HK-2 (cell line): Measurements from ENCODE around the gene NHS.

Experiments
- DNase-seq: peaks from one replicate; pipeline ENCODE4 v3.0.0-alpha.2; 2018; ENCODE audit not compliant: unreplicated experiment

The NHS gene

GRCh38 chrX:17622331-17622730, 247.3 kb downstream of the NHS start:
- no peak for DNase-seq

GRCh38 chrX:17623750-17624149, 248.8 kb downstream of the NHS start:
- DNase-seq, result no peak

DNA sequence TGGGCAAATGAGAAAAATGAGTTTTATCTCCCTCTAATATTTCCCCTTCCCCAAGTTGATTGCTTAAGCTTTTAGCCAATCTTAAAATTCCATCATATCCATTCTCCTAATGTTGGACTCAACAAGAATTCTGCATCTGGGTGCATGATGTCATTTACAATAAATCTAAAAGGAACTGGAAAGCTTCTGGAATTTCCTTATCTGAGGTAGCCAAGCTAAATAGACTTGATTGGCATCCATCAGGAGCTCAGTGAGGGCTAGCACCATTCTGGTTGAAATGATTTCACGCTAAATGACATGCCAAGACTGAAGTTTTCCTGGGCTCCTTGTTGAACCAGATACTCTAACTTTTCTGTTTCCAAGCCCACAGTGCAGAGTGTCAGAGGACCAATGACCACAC, 252.0 kb downstream of the NHS start:
- DNase-seq, result no peak

DNA sequence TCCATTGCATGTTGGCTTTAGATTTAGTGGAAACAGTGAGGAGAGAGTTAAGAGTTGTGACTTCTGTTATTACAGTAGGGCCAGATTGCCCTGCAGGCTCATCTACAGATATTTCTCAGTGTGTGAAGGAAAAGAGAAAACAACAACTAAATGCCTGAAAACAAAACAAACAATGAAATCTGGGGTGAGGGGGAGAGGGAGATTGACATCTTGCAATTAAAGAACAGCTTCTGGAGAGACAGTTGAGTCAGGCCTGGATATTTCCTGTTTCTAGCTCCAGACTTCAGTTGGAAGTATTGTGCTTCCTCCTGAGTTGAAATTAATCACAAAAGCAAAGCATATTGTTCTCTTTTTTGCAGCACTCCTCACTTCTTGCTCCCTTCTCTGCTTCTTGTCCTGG, 254.0 kb downstream of the NHS start:
- DNase-seq, result no peak

- no peak for DNase-seq
Measured at GRCh38 chrX:17629519-17629918, 254.5 kb downstream of the NHS start.

- no peak for DNase-seq
Measured at GRCh38 chrX:17631647-17632046, 256.6 kb downstream of the NHS start.

GRCh38 chrX:17632942-17633341, 257.9 kb downstream of the NHS start:
- no peak for DNase-seq

DNA sequence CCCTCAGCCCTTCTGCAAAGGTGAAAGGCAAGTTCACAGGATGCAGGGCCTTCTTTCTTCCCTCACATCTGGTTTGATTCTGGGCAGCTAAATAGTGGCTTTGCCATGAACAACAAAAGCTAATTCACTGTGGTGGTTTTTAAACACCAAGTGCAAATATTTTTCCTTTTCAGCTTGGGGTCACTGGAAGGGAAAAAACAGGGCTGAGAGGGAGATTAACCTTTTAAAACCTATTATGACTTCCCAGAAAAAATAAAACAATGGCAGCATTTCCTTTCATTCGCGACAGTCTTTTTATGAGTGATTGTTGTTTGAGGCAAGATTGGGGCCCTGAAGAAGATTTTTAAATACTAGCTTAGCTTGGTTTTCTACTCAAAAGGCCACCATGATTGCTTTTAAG, 258.5 kb downstream of the NHS start:
- no peak for DNase-seq

DNA sequence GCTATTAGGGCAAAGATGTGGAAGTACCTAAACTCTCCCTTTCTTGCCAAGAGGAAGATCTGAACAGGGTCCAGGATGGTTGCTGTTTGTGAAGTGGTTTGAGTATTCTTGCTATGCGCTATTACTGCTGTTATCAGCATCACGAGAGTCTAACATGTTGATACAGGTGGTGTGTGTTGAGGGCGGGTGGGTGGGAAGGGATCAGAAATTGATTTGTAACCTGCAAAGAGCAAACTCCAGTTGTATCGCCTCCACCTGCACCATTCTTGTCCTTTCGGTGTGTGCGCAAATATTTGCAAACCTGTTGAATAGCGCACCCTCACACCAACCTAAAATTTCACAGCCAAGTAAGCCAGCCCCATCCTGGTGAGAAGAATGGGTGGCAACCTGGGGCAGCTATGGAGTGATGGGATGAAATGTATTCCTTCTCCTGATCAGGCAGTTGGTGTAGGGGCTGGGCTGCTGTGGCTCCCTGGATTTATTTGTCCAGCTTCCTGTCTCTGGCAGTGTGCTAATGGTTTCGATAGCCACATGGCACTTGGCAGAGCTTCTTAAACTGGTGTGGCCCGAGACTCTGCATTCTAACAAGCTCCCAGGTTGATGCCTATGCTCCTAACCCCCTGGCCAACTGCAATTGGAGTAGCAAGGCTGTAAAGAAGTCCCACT, 259.7 kb downstream of the NHS start:
- DNase-seq, result no peak

DNA sequence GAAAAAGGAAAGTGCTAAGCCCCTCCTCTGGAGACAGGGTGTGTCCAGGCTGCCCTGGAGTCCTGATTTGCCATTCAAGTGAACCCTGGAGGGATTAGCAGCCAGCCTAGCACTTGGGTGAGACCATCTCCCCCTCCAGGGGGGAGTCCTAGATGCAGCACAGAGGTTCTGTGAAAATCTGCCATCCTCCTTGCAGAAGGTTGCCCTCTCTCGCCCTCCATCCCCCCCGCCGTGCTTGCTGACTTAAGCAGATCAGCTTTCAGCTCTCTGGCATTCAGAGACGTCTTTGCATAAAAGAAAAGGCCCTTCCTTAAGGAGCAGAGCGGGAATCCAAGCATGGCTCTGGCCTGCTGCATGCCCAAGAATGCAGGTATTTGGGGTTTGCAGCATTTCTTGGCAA, 260.2 kb downstream of the NHS start:
- DNase-seq, result no peak

DNA sequence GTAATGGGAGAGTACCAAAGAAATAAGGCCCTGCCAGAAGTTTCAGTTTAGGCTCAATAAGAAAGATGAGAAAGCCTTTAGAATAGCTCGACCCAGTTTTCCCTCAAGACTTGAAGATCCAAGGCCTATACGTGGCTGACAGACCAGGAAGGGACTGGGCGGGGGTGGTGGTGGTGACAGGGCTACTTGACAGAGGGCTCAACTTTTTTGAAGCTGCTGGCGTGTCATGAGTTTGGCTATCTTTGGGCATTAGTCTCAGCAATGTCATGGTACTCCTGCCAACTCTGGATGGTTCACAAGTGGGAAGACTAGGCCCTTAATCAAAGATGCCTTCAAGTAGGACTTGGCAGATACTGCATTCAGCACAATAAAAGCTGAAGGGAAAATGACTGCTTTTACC, 262.2 kb downstream of the NHS start:
- DNase-seq, result no peak

DNA sequence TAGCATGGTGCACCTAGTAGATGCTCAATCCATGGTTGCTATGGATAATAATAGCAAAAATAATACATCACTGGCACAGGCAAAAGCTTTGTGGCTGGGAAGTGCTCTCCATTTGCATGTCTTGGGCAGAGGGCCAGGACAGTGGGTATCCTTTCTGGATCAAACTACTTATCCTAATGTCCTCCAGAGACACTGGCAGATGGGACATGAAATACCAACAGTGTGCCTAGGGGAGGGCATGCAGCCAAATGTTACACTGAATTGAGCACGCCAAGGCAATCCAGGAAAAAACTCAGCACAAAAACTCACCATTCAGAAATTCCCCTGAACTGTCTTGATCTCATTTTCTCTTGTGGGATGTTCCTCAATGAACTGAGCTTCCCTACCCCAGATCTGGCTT, 263.7 kb downstream of the NHS start:
- DNase-seq, result no peak

GRCh38 chrX:17642891-17643290, 267.9 kb downstream of the NHS start:
- DNase-seq, result no peak

- DNase-seq, result no peak
Measured at GRCh38 chrX:17643528-17643927, 268.5 kb downstream of the NHS start.

- DNase-seq, result no peak
Measured at GRCh38 chrX:17644001-17644400, 269.0 kb downstream of the NHS start.

- no peak for DNase-seq
Measured at GRCh38 chrX:17654116-17654515, 279.1 kb downstream of the NHS start.

- no peak for DNase-seq
Measured at GRCh38 chrX:17655211-17656034, 280.4 kb downstream of the NHS start.

GRCh38 chrX:17656035-17656418, 281.0 kb downstream of the NHS start:
- no peak for DNase-seq

DNA sequence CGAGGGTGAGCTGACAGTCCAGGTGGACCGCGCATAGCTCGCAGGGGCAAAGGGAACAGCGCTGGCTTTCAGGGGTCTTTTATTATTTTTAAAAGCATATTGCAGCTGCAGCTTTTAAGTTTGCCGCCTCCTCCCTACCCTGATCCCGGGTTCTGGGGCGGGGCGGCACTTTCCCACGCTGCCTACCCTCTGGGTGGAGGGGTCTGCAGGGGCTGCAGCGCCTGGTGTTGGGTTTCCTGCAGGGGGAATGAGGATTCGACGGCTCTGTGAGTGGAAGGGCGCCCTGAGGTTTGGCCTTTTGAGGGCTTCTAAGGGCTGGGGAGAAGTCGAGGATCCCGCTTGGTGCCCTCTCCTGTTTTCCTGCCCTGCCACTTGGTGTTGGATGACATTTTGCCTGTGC, 281.6 kb downstream of the NHS start:
- no peak for DNase-seq

- no peak for DNase-seq
Measured at GRCh38 chrX:17662391-17662790, 287.4 kb downstream of the NHS start.

GRCh38 chrX:17668929-17669328, 293.9 kb downstream of the NHS start:
- no peak for DNase-seq

- no peak for DNase-seq
Measured at GRCh38 chrX:17669458-17669857, 294.5 kb downstream of the NHS start.

DNA sequence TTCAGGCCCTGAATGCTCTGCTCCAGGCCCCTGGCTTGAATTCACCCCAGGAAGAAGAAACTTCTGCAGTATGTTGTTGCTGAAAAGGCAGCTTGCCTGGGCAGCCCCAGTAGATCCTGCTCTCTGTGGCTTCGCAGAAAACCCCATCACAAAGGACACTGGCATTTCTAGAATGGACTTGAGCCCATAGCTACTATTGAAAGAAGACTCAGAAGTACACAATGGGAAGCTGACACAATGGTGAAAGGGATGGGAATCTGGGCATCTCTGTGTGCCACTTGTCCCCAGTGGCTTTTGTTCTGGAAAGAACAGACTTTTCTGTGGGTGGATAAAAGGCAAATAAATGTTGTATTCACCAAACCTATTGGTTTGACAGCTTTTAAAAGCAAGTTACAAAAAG, 294.9 kb downstream of the NHS start:
- no peak for DNase-seq

- no peak for DNase-seq
Measured at GRCh38 chrX:17670874-17671273, 295.9 kb downstream of the NHS start.
